NT2/D1 (cell line): ENCODE data around the gene SDHD.

ENCODE experiments used
- YY1 ChIP-seq: IDR thresholded peaks from 2 replicates; pipeline ENCODE4 v1.6.1; 2011; ENCODE audit not compliant: insufficient read length, insufficient read depth
- ZNF274 ChIP-seq: IDR thresholded peaks from 2 replicates; pipeline ENCODE4 v1.6.1; 2011; ENCODE audit warnings: mild to moderate bottlenecking, low read depth, low read length

DNA sequence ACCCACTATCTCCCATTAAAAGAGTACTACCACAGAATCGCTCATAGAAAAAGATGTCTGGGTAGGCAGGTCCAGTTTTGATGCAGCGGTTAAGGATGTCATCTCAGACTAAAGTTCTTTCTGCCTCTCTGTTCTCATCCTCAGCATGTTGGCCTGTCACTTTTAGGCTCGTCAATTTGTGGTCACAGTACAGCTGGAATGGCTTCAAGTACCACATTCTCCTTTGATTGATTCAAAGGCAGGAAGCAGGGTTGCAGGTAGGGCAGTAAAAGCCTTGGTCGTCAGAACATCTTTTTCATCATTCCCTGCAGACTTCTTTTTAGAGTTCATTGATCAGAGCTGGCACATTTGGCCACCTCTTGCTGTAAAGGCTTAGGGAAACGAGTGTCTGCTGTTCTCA lies 28.7 kb downstream of the SDHD start:
- TF ChIP-seq ZNF274 (no peak), YY1 (no peak)
